ENCODE data around the gene ABO. TPM values are rescaled to one million over a fixed set of nuclear protein-coding genes. Genes with fewer than 3 reads are reported as not detected.
"Not testable (repeated sequence)": the region's sequence is repeated elsewhere in the genome, so short reads cannot be mapped to it uniquely, and the experiment has no call there.

Gene ABO
- polyA plus RNA-seq, 10 donors = 0.31 to 4.5 (median 1.9) TPM

GRCh38 chr9:133294257-133294656 is 19.3 kb upstream of the ABO start:
- no peak for DNase-seq

GRCh38 chr9:133290751-133291302 is 15.8 kb upstream of the ABO start:
- no peak for DNase-seq

GRCh38 chr9:133286523-133286922 is 11.5 kb upstream of the ABO start:
- no peak for DNase-seq

GRCh38 chr9:133285252-133285775 is 10.3 kb upstream of the ABO start:
- DNase-seq = no peak

GRCh38 chr9:133284362-133284761 is 9.4 kb upstream of the ABO start:
- no peak for DNase-seq

GRCh38 chr9:133283255-133284032 is 8.4 kb upstream of the ABO start:
- DNase-seq = not testable (repeated sequence)

- DNase-seq = no peak
Measured at GRCh38 chr9:133282464-133283238, 7.7 kb upstream of the ABO start.

GRCh38 chr9:133280392-133280791 is 5.4 kb upstream of the ABO start:
- no peak for DNase-seq

- DNase-seq = no peak
Measured at GRCh38 chr9:133278161-133279114, 3.4 kb upstream of the ABO start.

- DNase-seq = no peak
Measured at GRCh38 chr9:133277467-133277866, 2.5 kb upstream of the ABO start.

- DNase-seq = no peak
Measured at GRCh38 chr9:133276923-133277322, 1.9 kb upstream of the ABO start.

- DNase-seq = no peak
Measured at GRCh38 chr9:133276001-133276884, 1.2 kb upstream of the ABO start.

- DNase-seq = no peak
Measured at GRCh38 chr9:133274236-133275104, 531 bp downstream of the ABO start.

GRCh38 chr9:133273819-133274218 is 1.2 kb downstream of the ABO start:
- no peak for DNase-seq

- no peak for DNase-seq
Measured at GRCh38 chr9:133273098-133273497, 1.9 kb downstream of the ABO start.

- no peak for DNase-seq
Measured at GRCh38 chr9:133269537-133270362, 5.3 kb downstream of the ABO start.

GRCh38 chr9:133269136-133269535 is 5.9 kb downstream of the ABO start:
- DNase-seq = not testable (repeated sequence)

GRCh38 chr9:133268335-133269056 is 6.5 kb downstream of the ABO start:
- DNase-seq = no peak
